ENCODE results near the gene ZSWIM8. TPM values are rescaled to one million over a fixed set of nuclear protein-coding genes. Genes with fewer than 3 reads are reported as not detected.

The ZSWIM8 gene
- polyA plus RNA-seq, 1 donor (not counting 4 experiments of a cell fraction or from before 2014, with no cell fraction given), result 34.2 TPM

- FAIRE-seq (no peak), DNase-seq (ENCODE audit: low read depth, low spot score) (no peak)
- peaks cover 7 to 13% of the 10 kb centered on the region in 2 experiments for H3K36me3 ChIP-seq (ENCODE audit: control insufficient read depth in 2 of 2, extremely low read depth in 1 of 2, insufficient read depth in 2 of 2, low read length in 2 of 2)
- H3K9me3 ChIP-seq (ENCODE audit: control insufficient read depth, low read depth, low read length), result no peaks in the 10 kb centered on the region
- H3K4me1 ChIP-seq (ENCODE audit: control insufficient read depth, extremely low read depth, insufficient read depth, low read length), result peaks cover 16% of the 10 kb centered on the region
- no peaks in the 10 kb centered on the region for H3K27me3 ChIP-seq (ENCODE audit: control insufficient read depth, extremely low read depth, insufficient read depth, low read length)
- H3K4me2 ChIP-seq (ENCODE audit: control insufficient read depth, extremely low read depth, insufficient read depth, low read depth, low read length), result peak overlapping the region; percentile 63
- no peak for TF ChIP-seq EZH2 (IDR thresholded peaks at IDR 0.05; ENCODE audit: low read length)
- TF ChIP-seq CTCF (optimal IDR thresholded peaks at IDR 0.05 in 1 of 3, IDR thresholded peaks at IDR 0.05 in 1 of 3, conservative IDR thresholded peaks at IDR 0.05 in 1 of 3; ENCODE audit: extremely low read depth in 1 of 3, insufficient read depth in 2 of 3, low read length in 3 of 3), result peak; percentile 38 to 52 (median 51)
- no peak overlapping the region for H3K27ac ChIP-seq (ENCODE audit: control insufficient read depth, insufficient read depth, low read length)
- no peaks in the 10 kb centered on the region for H4K20me1 ChIP-seq (ENCODE audit: control insufficient read depth, extremely low read depth, insufficient read depth, low read length)
- H3K9me1 ChIP-seq (ENCODE audit: control insufficient read depth, extremely low read depth, insufficient read depth, low read length), result no peaks in the 10 kb centered on the region
- H3K79me2 ChIP-seq (ENCODE audit: control insufficient read depth, insufficient read depth, low read length), result no peaks in the 10 kb centered on the region
- dilution Hi-C loops (cut with MboI; ENCODE audit: extremely low pct_ligation_motif_present, low sequenced_read_pairs), result no loop called here
- peak overlapping the region; percentile 45 for H3K9ac ChIP-seq (ENCODE audit: control insufficient read depth, extremely low read depth, insufficient read depth, low read length)
- H2AFZ ChIP-seq (ENCODE audit: control insufficient read depth, low read length), result no peak overlapping the region
- peak overlapping the region in 1 of 3 experiments; percentile 17 for H3K4me3 ChIP-seq (ENCODE audit: control insufficient read depth in 2 of 3, extremely low read depth in 1 of 3, insufficient read depth in 2 of 3, low read depth in 1 of 3, low read length in 3 of 3)
These were observed 34.2 kb downstream of the ZSWIM8 start for GRCh38 chr10:73819513-73820093.

- Histone ChIP-seq H3K4me1 (ENCODE audit: control insufficient read depth, extremely low read depth, insufficient read depth, low read length) (peaks cover 26% of the 10 kb centered on the region), H3K9ac (ENCODE audit: control insufficient read depth, extremely low read depth, insufficient read depth, low read length) (no peak overlapping the region), H2AFZ (ENCODE audit: control insufficient read depth, low read length) (no peak overlapping the region), H3K4me3 (ENCODE audit: control insufficient read depth in 2 of 3, extremely low read depth in 1 of 3, insufficient read depth in 2 of 3, low read depth in 1 of 3, low read length in 3 of 3) (no peak overlapping the region), H3K9me3 (ENCODE audit: control insufficient read depth, low read depth, low read length) (no peaks in the 10 kb centered on the region), H3K27ac (ENCODE audit: control insufficient read depth, insufficient read depth, low read length) (no peak overlapping the region), H3K9me1 (ENCODE audit: control insufficient read depth, extremely low read depth, insufficient read depth, low read length) (no peaks in the 10 kb centered on the region), H4K20me1 (ENCODE audit: control insufficient read depth, extremely low read depth, insufficient read depth, low read length) (no peaks in the 10 kb centered on the region), H3K36me3 (ENCODE audit: control insufficient read depth in 2 of 2, extremely low read depth in 1 of 2, insufficient read depth in 2 of 2, low read length in 2 of 2) (peaks cover 4 to 16% of the 10 kb centered on the region in 2 experiments), H3K4me2 (ENCODE audit: control insufficient read depth, extremely low read depth, insufficient read depth, low read depth, low read length) (no peak overlapping the region), H3K79me2 (ENCODE audit: control insufficient read depth, insufficient read depth, low read length) (no peaks in the 10 kb centered on the region), H3K27me3 (ENCODE audit: control insufficient read depth, extremely low read depth, insufficient read depth, low read length) (no peaks in the 10 kb centered on the region)
- DNase-seq (ENCODE audit: low read depth, low spot score) (no peak), FAIRE-seq (no peak)
- no peak for TF ChIP-seq CTCF (optimal IDR thresholded peaks at IDR 0.05 in 1 of 3, IDR thresholded peaks at IDR 0.05 in 1 of 3, conservative IDR thresholded peaks at IDR 0.05 in 1 of 3; ENCODE audit: extremely low read depth in 1 of 3, insufficient read depth in 2 of 3, low read length in 3 of 3)
- dilution Hi-C loops (cut with MboI; ENCODE audit: extremely low pct_ligation_motif_present, low sequenced_read_pairs), result no loop called here
These were observed 38.0 kb downstream of the ZSWIM8 start for GRCh38 chr10:73823391-73823790.
